Choroid plexus epithelial cell (primary cell): ENCODE results near the gene F10.

Source experiments
- DNase-seq: peaks from one replicate; pipeline ENCODE4 v3.0.0-alpha.2; 2010; ENCODE audit warnings: low read depth
- H3K4me3 ChIP-seq: 2 replicates; pipeline ENCODE4 v1.5.1; 2011; ENCODE audit warnings: low read depth, mild to moderate bottlenecking, control low read depth, low read length, moderate library complexity
- TF ChIP-seq, protein P1 (sequence below): conservative IDR thresholded peaks from 2 replicates; pipeline ENCODE4 v1.5.1; 2011; ENCODE audit warnings: low read depth, mild to moderate bottlenecking, control low read depth, inconsistent platforms, low read length, moderate library complexity

The F10 gene

DNA sequence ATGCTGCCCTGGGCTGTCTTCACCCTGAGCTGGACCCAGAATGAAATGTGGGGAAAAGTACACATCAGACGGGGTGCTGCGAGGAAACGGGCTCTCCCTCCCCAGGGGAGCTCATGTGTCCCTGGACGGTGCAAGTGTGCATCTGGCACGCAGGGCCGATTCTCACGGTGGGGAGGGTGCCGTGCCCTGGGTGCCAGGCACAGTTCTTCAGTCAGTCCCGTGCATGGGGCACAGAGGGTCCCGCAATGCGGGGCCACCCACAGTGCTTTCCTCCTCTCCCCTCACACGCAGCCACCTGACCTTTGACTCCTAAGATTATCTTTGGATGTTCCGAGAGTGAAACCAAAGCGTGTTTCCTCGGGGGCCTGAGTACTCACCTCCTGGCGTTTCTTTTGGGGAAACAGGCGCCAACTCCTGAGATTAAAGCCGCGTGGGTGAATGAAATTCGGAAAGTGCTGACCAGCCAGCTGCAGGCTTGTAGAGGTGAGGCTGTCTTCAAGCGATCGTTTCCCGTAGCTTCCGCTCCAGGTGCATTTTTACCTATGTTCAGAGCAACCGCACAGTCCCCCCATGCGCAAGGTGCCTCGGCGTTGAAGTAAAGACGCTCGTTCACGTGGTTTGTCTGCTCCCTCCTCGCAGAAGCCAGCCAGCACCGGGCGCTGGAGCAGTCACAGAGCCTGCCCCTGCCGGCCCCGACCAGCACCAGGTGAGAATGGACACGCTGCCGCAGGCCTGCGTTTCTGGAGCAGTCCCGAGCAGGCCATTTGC, 34.5 kb upstream of the F10 start:
- TF ChIP-seq, protein P1, sequence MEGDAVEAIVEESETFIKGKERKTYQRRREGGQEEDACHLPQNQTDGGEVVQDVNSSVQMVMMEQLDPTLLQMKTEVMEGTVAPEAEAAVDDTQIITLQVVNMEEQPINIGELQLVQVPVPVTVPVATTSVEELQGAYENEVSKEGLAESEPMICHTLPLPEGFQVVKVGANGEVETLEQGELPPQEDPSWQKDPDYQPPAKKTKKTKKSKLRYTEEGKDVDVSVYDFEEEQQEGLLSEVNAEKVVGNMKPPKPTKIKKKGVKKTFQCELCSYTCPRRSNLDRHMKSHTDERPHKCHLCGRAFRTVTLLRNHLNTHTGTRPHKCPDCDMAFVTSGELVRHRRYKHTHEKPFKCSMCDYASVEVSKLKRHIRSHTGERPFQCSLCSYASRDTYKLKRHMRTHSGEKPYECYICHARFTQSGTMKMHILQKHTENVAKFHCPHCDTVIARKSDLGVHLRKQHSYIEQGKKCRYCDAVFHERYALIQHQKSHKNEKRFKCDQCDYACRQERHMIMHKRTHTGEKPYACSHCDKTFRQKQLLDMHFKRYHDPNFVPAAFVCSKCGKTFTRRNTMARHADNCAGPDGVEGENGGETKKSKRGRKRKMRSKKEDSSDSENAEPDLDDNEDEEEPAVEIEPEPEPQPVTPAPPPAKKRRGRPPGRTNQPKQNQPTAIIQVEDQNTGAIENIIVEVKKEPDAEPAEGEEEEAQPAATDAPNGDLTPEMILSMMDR = no peak
- no peak overlapping the region for H3K4me3 ChIP-seq
- no peak for DNase-seq

DNA sequence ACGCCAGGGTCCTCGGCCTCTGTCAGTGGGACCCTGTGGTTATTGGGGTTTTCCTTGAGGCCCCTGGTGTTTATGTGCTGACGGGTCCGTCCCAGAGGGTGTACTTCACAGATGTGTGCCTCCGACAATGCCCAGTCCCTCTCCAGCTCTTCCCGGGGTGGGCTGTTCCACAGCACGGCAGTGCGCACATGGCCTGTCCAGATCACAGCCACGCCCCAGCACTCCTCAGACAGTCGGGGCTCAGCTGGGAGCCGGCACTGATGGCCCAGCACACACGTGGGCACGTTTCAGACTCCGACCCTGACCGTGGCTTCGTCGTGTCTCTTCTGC, 33.9 kb upstream of the F10 start:
- no peak for DNase-seq
- H3K4me3 ChIP-seq = no peak overlapping the region
- TF ChIP-seq, protein P1 = no peak

DNA sequence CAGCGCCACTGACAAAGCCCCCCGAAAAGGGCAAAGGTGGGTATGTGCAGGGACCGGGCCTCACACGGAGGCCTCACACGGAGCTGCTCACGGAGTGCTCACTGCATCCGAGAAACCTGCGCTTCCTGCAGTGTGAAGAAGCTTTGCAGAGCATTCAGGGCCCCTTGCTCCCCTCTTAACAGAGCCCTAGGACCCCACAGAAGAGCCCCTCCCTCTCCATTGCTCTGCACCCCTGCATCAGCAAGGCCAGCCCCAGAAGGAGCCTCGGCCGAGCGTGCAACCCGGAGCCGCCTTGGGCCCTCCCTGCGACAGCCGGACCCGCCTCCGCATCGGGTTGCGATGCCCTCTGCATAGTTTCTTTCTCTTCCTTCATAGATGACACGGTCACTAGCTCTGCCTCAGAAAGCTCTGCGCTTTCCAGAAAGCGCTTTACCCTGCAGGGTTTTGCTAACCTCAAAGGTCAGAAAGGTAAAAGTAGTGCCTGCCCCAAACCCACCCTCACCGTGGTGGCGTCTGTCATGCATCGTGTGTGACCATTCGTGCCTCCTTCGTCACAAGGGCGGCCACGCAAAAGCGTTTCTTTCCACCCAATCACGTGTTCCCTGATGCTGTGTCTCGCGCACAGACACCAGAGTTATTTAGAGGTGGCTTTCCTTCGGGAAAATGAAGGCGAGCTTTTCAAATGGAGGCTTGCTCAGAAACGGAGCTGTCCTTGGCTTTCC, 32.7 kb upstream of the F10 start:
- DNase-seq = no peak
- no peak overlapping the region for H3K4me3 ChIP-seq
- TF ChIP-seq, protein P1 = no peak

DNA sequence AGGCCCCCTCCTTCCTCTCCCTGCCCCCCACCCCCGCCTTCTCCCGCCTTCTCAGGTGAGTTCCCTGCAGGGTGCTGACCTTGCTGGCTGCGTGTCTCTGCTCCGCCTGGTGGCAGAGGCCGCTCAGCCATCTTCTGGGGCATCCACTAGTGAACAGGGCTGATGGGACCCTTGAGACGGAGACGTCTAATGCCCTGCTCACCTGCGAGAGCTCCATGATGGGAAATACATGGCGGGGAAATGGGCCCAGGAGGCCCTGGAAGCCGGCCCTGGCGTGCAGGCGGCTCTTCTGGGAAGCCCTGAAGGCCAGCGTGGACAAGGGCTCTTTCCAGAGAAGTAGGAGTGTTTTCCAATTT, 32.2 kb upstream of the F10 start:
- TF ChIP-seq, protein P1 = no peak
- no peak overlapping the region for H3K4me3 ChIP-seq
- no peak for DNase-seq

DNA sequence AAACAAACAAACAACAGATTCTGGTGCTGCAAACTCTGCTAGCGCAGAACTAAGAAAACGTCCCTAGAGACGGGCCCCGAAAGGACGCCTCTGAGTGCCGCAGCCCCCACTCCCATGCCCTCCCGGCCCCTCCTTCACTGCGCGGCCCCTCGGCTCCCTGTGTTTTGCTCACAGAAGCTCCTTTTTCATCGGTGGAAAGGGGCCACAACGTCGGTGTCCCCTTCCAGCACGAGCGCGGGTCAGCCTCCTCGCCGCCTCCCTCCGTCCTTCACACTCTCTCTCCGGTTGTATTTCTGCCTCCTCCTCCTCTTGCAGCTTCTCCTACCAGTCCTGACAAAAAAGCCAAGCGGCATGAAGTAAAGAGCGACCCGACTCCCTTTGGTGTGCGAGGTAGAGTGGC, 31.8 kb upstream of the F10 start:
- no peak overlapping the region for H3K4me3 ChIP-seq
- TF ChIP-seq, protein P1 = no peak
- no peak for DNase-seq

DNA sequence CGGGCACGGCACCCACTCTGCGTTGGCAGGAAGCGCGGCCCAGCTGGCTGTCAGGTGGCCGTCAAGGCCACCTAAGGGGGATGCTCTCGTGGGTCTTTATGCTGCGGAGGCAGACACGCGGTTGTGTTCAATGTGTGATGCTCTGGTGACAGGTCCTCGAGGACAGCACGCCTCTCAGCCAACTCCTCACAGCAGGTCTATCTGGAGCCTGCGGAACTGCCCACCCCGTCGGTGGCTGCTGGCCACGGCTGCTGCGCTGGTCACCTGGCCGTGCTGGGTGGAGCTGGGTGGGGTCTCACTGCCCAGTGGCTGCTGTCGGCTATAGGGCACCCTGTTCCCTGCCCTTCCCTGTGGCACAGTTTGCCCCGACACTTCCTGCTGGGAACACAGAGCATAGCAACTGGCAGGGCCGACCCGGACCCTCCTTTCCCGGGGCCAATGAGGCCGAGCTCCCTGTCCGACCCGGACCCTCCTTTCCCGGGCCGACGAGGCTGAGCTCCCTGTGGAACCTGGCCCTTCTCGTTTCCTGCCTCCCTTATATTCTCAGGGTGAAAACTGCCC, 31.3 kb upstream of the F10 start:
- TF ChIP-seq, protein P1 = no peak
- no peak overlapping the region for H3K4me3 ChIP-seq
- DNase-seq = no peak
